MM.1S (cell line): ENCODE data around the gene GALNTL6.

Source experiments
- DNase-seq: peaks from one replicate; pipeline ENCODE4 v3.0.0-alpha.2; 2015
- H2AFZ ChIP-seq: fragments of 300-600 bp; sonication (generic); 2 replicates; pipeline ENCODE4 v1.6.0; 2016; ENCODE audit warnings: antibody characterized with exemption, low read length
- H3F3A ChIP-seq: fragments of 300-600 bp; sonication (generic); 2 replicates; pipeline ENCODE4 v1.6.1; 2016; ENCODE audit warnings: mild to moderate bottlenecking, antibody characterized with exemption, low read length, moderate library complexity, mixed read lengths; ENCODE audit not compliant: insufficient read depth
- H3K27ac ChIP-seq: fragments of 300-600 bp; sonication (generic); 2 replicates; pipeline ENCODE4 v1.5.1; 2016; ENCODE audit warnings: mild to moderate bottlenecking, low read length
- H3K27me3 ChIP-seq: fragments of 300-600 bp; sonication (generic); replicated peaks from 2 replicates; pipeline ENCODE4 v1.6.0; 2016; ENCODE audit warnings: low read length; ENCODE audit not compliant: insufficient read depth
- H3K36me3 ChIP-seq: fragments of 300-600 bp; sonication (generic); replicated peaks from 2 replicates; pipeline ENCODE4 v1.6.1; 2016; ENCODE audit warnings: mild to moderate bottlenecking, low read length, mixed read lengths; ENCODE audit not compliant: insufficient read depth
- H3K4me1 ChIP-seq: fragments of 300-600 bp; sonication (generic); 2 replicates; pipeline ENCODE4 v1.6.1; 2016; ENCODE audit warnings: low read length, mixed read lengths
- H3K4me2 ChIP-seq: fragments of 300-600 bp; sonication (generic); 2 replicates; pipeline ENCODE4 v1.6.0; 2016; ENCODE audit warnings: low read depth, low read length
- H3K4me3 ChIP-seq: fragments of 300-600 bp; sonication (generic); 2 replicates; pipeline ENCODE4 v1.5.1; 2016; ENCODE audit warnings: low read length, mixed read lengths
- H3K79me2 ChIP-seq: fragments of 300-600 bp; sonication (generic); 2 replicates; pipeline ENCODE4 v1.6.1; 2016; ENCODE audit warnings: mixed run types, low read length, mixed read lengths
- H3K9ac ChIP-seq: fragments of 300-600 bp; sonication (generic); 2 replicates; pipeline ENCODE4 v1.6.1; 2016; ENCODE audit warnings: low read length, mixed read lengths
- H3K9me2 ChIP-seq: fragments of 300-600 bp; sonication (generic); replicated peaks from 2 replicates; pipeline ENCODE4 v1.6.1; 2016; ENCODE audit warnings: mild to moderate bottlenecking, low read length, mixed read lengths; ENCODE audit not compliant: insufficient read depth
- H3K9me3 ChIP-seq: fragments of 300-600 bp; sonication (generic); replicated peaks from 2 replicates; pipeline ENCODE4 v1.6.1; 2016; ENCODE audit warnings: mild to moderate bottlenecking, low read length, mixed read lengths; ENCODE audit not compliant: insufficient read depth
- H4K20me1 ChIP-seq: fragments of 300-600 bp; sonication (generic); 2 replicates; pipeline ENCODE4 v1.6.1; 2016; ENCODE audit warnings: mild to moderate bottlenecking, low read length, moderate library complexity, mixed read lengths; ENCODE audit not compliant: insufficient read depth
- CTCF ChIP-seq: fragments of 300-600 bp; sonication (generic); IDR thresholded peaks from 2 replicates; pipeline ENCODE4 v1.5.1; 2016; ENCODE audit warnings: antibody characterized with exemption, low read length, mixed read lengths
- EZH2 ChIP-seq: fragments of 300-600 bp; sonication (generic); optimal IDR thresholded peaks from 2 replicates; pipeline ENCODE3; 2017; ENCODE audit warnings: low read depth, mild to moderate bottlenecking, antibody characterized with exemption, low read length, mixed read lengths
- EZH2phosphoT487 ChIP-seq: fragments of 300-600 bp; sonication (generic); IDR thresholded peaks from 2 replicates; pipeline ENCODE4 v1.6.1; 2018; ENCODE audit warnings: antibody characterized with exemption, low read length

The GALNTL6 gene

GRCh38 chr4:173009129-173009823, 1196.1 kb downstream of the GALNTL6 start:
- Histone ChIP-seq H2AFZ (no peak overlapping the region), H3K4me3 (no peak overlapping the region), H3K27me3 (no peaks in the 10 kb centered on the region), H3K4me2 (no peak overlapping the region), H3K36me3 (no peaks in the 10 kb centered on the region), H4K20me1 (no peaks in the 10 kb centered on the region), H3K9ac (no peak overlapping the region), H3K79me2 (no peaks in the 10 kb centered on the region), H3K4me1 (no peaks in the 10 kb centered on the region), H3F3A (no peaks in the 10 kb centered on the region), H3K9me3 (no peaks in the 10 kb centered on the region), H3K27ac (no peak overlapping the region), H3K9me2 (no peaks in the 10 kb centered on the region)
- TF ChIP-seq EZH2phosphoT487, result no peak
- no peak for TF ChIP-seq CTCF
- TF ChIP-seq EZH2, result no peak
- DNase-seq, result no peak

- Histone ChIP-seq H3K27me3 (no peaks in the 10 kb centered on the region), H3F3A (no peaks in the 10 kb centered on the region), H3K9me3 (no peaks in the 10 kb centered on the region), H2AFZ (no peak overlapping the region), H4K20me1 (no peaks in the 10 kb centered on the region), H3K4me1 (no peaks in the 10 kb centered on the region), H3K9ac (no peak overlapping the region), H3K36me3 (no peaks in the 10 kb centered on the region), H3K4me3 (no peak overlapping the region), H3K79me2 (no peaks in the 10 kb centered on the region), H3K4me2 (no peak overlapping the region), H3K9me2 (no peaks in the 10 kb centered on the region), H3K27ac (no peak overlapping the region)
- TF ChIP-seq CTCF (no peak), EZH2 (no peak), EZH2phosphoT487 (no peak)
- no peak for DNase-seq
These were observed 1199.4 kb downstream of the GALNTL6 start for GRCh38 chr4:173012608-173013007.

- Histone ChIP-seq H3F3A (no peaks in the 10 kb centered on the region), H4K20me1 (no peaks in the 10 kb centered on the region), H3K9me2 (no peaks in the 10 kb centered on the region), H3K4me2 (no peak overlapping the region), H3K36me3 (no peaks in the 10 kb centered on the region), H2AFZ (no peak overlapping the region), H3K9ac (no peak overlapping the region), H3K4me3 (no peak overlapping the region), H3K9me3 (no peaks in the 10 kb centered on the region), H3K27ac (no peak overlapping the region), H3K27me3 (no peaks in the 10 kb centered on the region), H3K79me2 (no peaks in the 10 kb centered on the region), H3K4me1 (no peaks in the 10 kb centered on the region)
- peak; percentile 28 for DNase-seq
- no peak for TF ChIP-seq EZH2phosphoT487
- no peak for TF ChIP-seq EZH2
- TF ChIP-seq CTCF, result peak; percentile 72
These were observed 1200.2 kb downstream of the GALNTL6 start for GRCh38 chr4:173013232-173013930.
